Neural cell (in vitro differentiated cells): ENCODE data around the gene VEGFB. TPM values are rescaled to one million over a fixed set of nuclear protein-coding genes. Genes with fewer than 3 reads are reported as not detected.

Experiments used
- H2AFZ ChIP-seq: fragments of 200-600, 300-800 bp; sonication (generic), shearing (Covaris generic); 2 replicates; pipeline ENCODE4 v1.6.0; 2014; ENCODE audit warnings: low read depth, mild to moderate bottlenecking, antibody characterized with exemption, low read length, moderate library complexity
- H3F3A ChIP-seq: fragments of 200-600 bp; shearing (Covaris generic); 2 replicates; pipeline ENCODE4 v1.6.1; 2016; ENCODE audit warnings: mild to moderate bottlenecking, moderate library complexity, mixed read lengths, antibody characterized with exemption, low read length; ENCODE audit not compliant: insufficient read depth, poor library complexity, severe bottlenecking
- H3K27ac ChIP-seq: fragments of 200-600, 300-800 bp; sonication (generic), shearing (Covaris generic); 2 replicates; pipeline ENCODE4 v1.5.1; 2014; ENCODE audit warnings: mild to moderate bottlenecking, low read length, moderate library complexity
- H3K27me3 ChIP-seq: fragments of 300-800, 200-600 bp; sonication (generic), shearing (Covaris generic); 2 replicates; pipeline ENCODE4 v1.6.0; 2014; ENCODE audit warnings: mild to moderate bottlenecking, low read depth, low read length, moderate library complexity; ENCODE audit not compliant: insufficient read depth
- H3K36me3 ChIP-seq: fragments of 300-800, 200-600 bp; sonication (generic), shearing (Covaris generic); 2 replicates; pipeline ENCODE4 v1.5.1; 2014; ENCODE audit warnings: mild to moderate bottlenecking, antibody characterized with exemption, low read length, moderate library complexity; ENCODE audit not compliant: insufficient read depth
- H3K4me2 ChIP-seq: fragments of 300-800, 200-600 bp; sonication (generic), shearing (Covaris generic); 2 replicates; pipeline ENCODE4 v1.6.0; 2014; ENCODE audit warnings: mild to moderate bottlenecking, low read length
- H3K4me3 ChIP-seq: fragments of 300-800, 200-600 bp; sonication (generic), shearing (Covaris generic); 2 replicates; pipeline ENCODE4 v1.5.1; 2014; ENCODE audit warnings: mild to moderate bottlenecking, low read length, moderate library complexity
- H3K79me2 ChIP-seq: fragments of 200-600 bp; shearing (Covaris generic); replicated peaks from 2 replicates; pipeline ENCODE4 v1.6.0; 2014; ENCODE audit warnings: mild to moderate bottlenecking, low read length, moderate library complexity; ENCODE audit not compliant: insufficient read depth
- H3K9ac ChIP-seq: fragments of 300-800, 200-600 bp; sonication (generic), shearing (Covaris generic); 2 replicates; pipeline ENCODE4 v1.6.1; 2016; ENCODE audit warnings: mild to moderate bottlenecking, low read length, mixed read lengths
- H3K9me2 ChIP-seq: fragments of 200-600 bp; shearing (Covaris generic); 2 replicates; pipeline ENCODE4 v1.6.1; 2016; ENCODE audit warnings: mild to moderate bottlenecking, low read length, mixed read lengths; ENCODE audit not compliant: insufficient read depth
- H3K9me3 ChIP-seq: fragments of 200-600, 300-800 bp; sonication (generic), shearing (Covaris generic); 2 replicates; pipeline ENCODE4 v1.6.1; 2016; ENCODE audit warnings: mild to moderate bottlenecking, mixed run types, low read length, moderate library complexity, mixed read lengths
- H4K20me1 ChIP-seq: fragments of 200-600 bp; shearing (Covaris generic); 2 replicates; pipeline ENCODE4 v1.6.1; 2016; ENCODE audit warnings: mild to moderate bottlenecking, mixed run types; ENCODE audit not compliant: insufficient read depth
- EP300 ChIP-seq: fragments of 450-650 bp; conservative IDR thresholded peaks from 2 replicates; pipeline ENCODE4 v1.6.1; 2014; ENCODE audit warnings: antibody characterized with exemption, mild to moderate bottlenecking, moderate library complexity; ENCODE audit not compliant: poor library complexity, severe bottlenecking
- EZH2 ChIP-seq: fragments of 200-600, 300-800 bp; shearing (Covaris generic), sonication (generic); IDR thresholded peaks from 2 replicates; pipeline ENCODE4 v1.6.1; 2014; ENCODE audit warnings: antibody characterized with exemption, low read length, borderline replicate concordance, mild to moderate bottlenecking; ENCODE audit not compliant: insufficient read depth, poor library complexity, severe bottlenecking
- MXI1 ChIP-seq: fragments of 450-650 bp; conservative IDR thresholded peaks from 2 replicates; pipeline ENCODE4 v1.6.1; 2014; ENCODE audit warnings: antibody characterized with exemption, mild to moderate bottlenecking; ENCODE audit not compliant: poor library complexity, severe bottlenecking
- POLR2AphosphoS5 ChIP-seq: IDR thresholded peaks from 2 replicates; pipeline ENCODE4 v1.6.1; 2012
- RAD21 ChIP-seq: fragments of 450-650 bp; conservative IDR thresholded peaks from 2 replicates; pipeline ENCODE4 v1.6.1; 2014; ENCODE audit warnings: antibody characterized with exemption, mild to moderate bottlenecking, moderate library complexity
- REST ChIP-seq: IDR thresholded peaks from 2 replicates; pipeline ENCODE4 v1.6.1; 2012; ENCODE audit warnings: borderline replicate concordance
- SMC3 ChIP-seq: fragments of 450-650 bp; conservative IDR thresholded peaks from 2 replicates; pipeline ENCODE4 v1.6.1; 2014; ENCODE audit warnings: antibody characterized with exemption, mild to moderate bottlenecking, moderate library complexity; ENCODE audit not compliant: poor library complexity
- TAF1 ChIP-seq: IDR thresholded peaks from 2 replicates; pipeline ENCODE4 v1.6.1; 2012; ENCODE audit warnings: low read depth
- polyA plus RNA-seq: library from polyadenylated mRNA; depleted of rRNA; stranded (reverse); fragments of >200 nt; gene quantifications from 2 replicates; pipeline ENCODE4 v1.2.3, GENCODE V29; 2014
- TF ChIP-seq, protein P1 (sequence below): fragments of 450-650 bp; IDR thresholded peaks from 2 replicates; pipeline ENCODE4 v1.5.1; 2014; ENCODE audit warnings: antibody characterized with exemption, mild to moderate bottlenecking, moderate library complexity; ENCODE audit not compliant: poor library complexity, severe bottlenecking

Gene VEGFB
- polyA plus RNA-seq, 1 donor from 2014 or later = 4.8 TPM

- no peak overlapping the region for H2AFZ ChIP-seq
- no peaks in the 10 kb centered on the region for H4K20me1 ChIP-seq
- no peaks in the 10 kb centered on the region for H3K36me3 ChIP-seq
- no peaks in the 10 kb centered on the region for H3K9me2 ChIP-seq
- peak overlapping the region; percentile 68 for H3K4me2 ChIP-seq
- H3K4me3 ChIP-seq = peak overlapping the region; percentile 84
- no peak for TF ChIP-seq MXI1
- TF ChIP-seq POLR2AphosphoS5 = no peak
- TF ChIP-seq TAF1 = no peak
- no peak for TF ChIP-seq EZH2
- no peak for TF ChIP-seq RAD21
- TF ChIP-seq EP300 = no peak
- H3K27me3 ChIP-seq = no peaks in the 10 kb centered on the region
- no peak overlapping the region for H3K27ac ChIP-seq
- peak overlapping the region; percentile 83 for H3K9ac ChIP-seq
- H3K9me3 ChIP-seq = no peaks in the 10 kb centered on the region
- H3K79me2 ChIP-seq = peaks cover 6% of the 10 kb centered on the region
- no peaks in the 10 kb centered on the region for H3F3A ChIP-seq
Measured at GRCh38 chr11:64224891-64225607, 9.3 kb upstream of the VEGFB start.

- TF ChIP-seq, protein P1, sequence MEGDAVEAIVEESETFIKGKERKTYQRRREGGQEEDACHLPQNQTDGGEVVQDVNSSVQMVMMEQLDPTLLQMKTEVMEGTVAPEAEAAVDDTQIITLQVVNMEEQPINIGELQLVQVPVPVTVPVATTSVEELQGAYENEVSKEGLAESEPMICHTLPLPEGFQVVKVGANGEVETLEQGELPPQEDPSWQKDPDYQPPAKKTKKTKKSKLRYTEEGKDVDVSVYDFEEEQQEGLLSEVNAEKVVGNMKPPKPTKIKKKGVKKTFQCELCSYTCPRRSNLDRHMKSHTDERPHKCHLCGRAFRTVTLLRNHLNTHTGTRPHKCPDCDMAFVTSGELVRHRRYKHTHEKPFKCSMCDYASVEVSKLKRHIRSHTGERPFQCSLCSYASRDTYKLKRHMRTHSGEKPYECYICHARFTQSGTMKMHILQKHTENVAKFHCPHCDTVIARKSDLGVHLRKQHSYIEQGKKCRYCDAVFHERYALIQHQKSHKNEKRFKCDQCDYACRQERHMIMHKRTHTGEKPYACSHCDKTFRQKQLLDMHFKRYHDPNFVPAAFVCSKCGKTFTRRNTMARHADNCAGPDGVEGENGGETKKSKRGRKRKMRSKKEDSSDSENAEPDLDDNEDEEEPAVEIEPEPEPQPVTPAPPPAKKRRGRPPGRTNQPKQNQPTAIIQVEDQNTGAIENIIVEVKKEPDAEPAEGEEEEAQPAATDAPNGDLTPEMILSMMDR = peak; percentile 68
- TF ChIP-seq SMC3 (peak; percentile 38), TAF1 (peak; percentile 54), EZH2 (no peak), REST (no peak), EP300 (peak; percentile 13), RAD21 (peak; percentile 31), POLR2AphosphoS5 (peak; percentile 68), MXI1 (peak; percentile 67)
- Histone ChIP-seq H3K4me3 (peak within 1 kb of the TSS; percentile 84), H3K9ac (peak within 1 kb of the TSS; percentile 83), H3K4me2 (peak within 1 kb of the TSS; percentile 68), H4K20me1 (no peaks in the 10 kb centered on the region), H3K9me2 (no peaks in the 10 kb centered on the region), H2AFZ (peak within 1 kb of the TSS; percentile 84), H3F3A (no peaks in the 10 kb centered on the region), H3K27me3 (no peaks in the 10 kb centered on the region), H3K79me2 (peaks cover 6% of the 10 kb centered on the region), H3K9me3 (no peaks in the 10 kb centered on the region), H3K36me3 (no peaks in the 10 kb centered on the region), H3K27ac (peak within 1 kb of the TSS; percentile 51)
Measured at GRCh38 chr11:64225608-64226506, 8.5 kb upstream of the VEGFB start, which contains the start of the genes NUDT22 and TRPT1. TSS of gene NUDT22 (plus strand) at chr11:64226274. CDS start at chr11:64226653, 379 bp downstream. TSS of gene TRPT1 (minus strand) at chr11:64226186. CDS start at chr11:64225860, 326 bp downstream.
